Chondrocyte (in vitro differentiated cells): ENCODE data around the gene APOA1. TPM values are rescaled to one million over a fixed set of nuclear protein-coding genes. Genes with fewer than 3 reads are reported as not detected.

Experiments
- DNase-seq: peaks from one replicate; pipeline ENCODE4 v3.0.0; 2021; ENCODE audit warnings: mixed read lengths, low spot score
- H3K27ac Mint-ChIP-seq: one replicate; pipeline ENCODE4 v1.8.0; 2021; ENCODE audit warnings: mild to moderate bottlenecking, moderate library complexity, mixed read lengths; ENCODE audit not compliant: unreplicated experiment
- H3K27me3 Mint-ChIP-seq: 2 replicates; pipeline ENCODE4 v1.8.0; 2021; ENCODE audit warnings: low read depth, mixed read lengths
- H3K36me3 Mint-ChIP-seq: 2 replicates; pipeline ENCODE4 v1.8.0; 2021; ENCODE audit warnings: low read depth, mixed read lengths
- H3K4me1 Mint-ChIP-seq: 2 replicates; pipeline ENCODE4 v1.8.0; 2021; ENCODE audit warnings: low read depth, mild to moderate bottlenecking, mixed read lengths
- H3K4me3 Mint-ChIP-seq: one replicate; pipeline ENCODE4 v1.8.0; 2021; ENCODE audit warnings: mild to moderate bottlenecking, moderate library complexity, mixed read lengths; ENCODE audit not compliant: unreplicated experiment
- H3K9me3 Mint-ChIP-seq: 2 replicates; pipeline ENCODE4 v1.8.0; 2021; ENCODE audit warnings: low read depth, mixed read lengths
- total RNA-seq: library from RNA; stranded (reverse); gene quantifications from 3 replicates; pipeline ENCODE4 v1.2.1, GENCODE V29; 2021
- TF ChIP-seq, protein P1 (sequence below): fragments of 200-600 bp; sonication (generic); IDR thresholded peaks from 2 replicates; pipeline ENCODE4 v1.5.0; 2021; ENCODE audit warnings: antibody characterized with exemption, mild to moderate bottlenecking, moderate library complexity

APOA1 gene
- total RNA-seq, 1 donor from 2014 or later: not detected

DNA sequence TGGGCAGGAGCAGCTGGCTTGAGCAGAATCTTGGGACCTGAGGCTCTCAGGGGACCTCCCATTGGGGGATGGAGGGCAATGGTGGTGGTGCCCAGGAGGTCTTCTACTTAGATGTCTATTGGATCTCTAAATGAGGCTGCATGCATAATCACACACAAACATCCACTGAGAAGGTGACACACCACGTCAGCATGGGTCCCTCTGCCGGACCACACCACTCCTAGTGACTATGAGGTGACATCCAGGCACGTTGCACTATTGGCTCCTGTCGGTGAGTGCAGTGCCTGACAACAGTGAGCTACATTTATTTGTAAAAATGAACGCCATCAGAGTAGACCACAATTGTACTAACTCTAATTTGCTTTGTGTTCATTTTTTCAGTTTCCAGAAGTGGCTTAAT, 12.0 kb downstream of the APOA1 start:
- Mint-ChIP-seq H3K27ac (no peak overlapping the region), H3K9me3 (no peaks in the 10 kb centered on the region), H3K4me1 (peaks cover 13% of the 10 kb centered on the region), H3K4me3 (no peak overlapping the region), H3K27me3 (no peaks in the 10 kb centered on the region), H3K36me3 (no peaks in the 10 kb centered on the region)
- no peak for DNase-seq
- TF ChIP-seq, protein P1, sequence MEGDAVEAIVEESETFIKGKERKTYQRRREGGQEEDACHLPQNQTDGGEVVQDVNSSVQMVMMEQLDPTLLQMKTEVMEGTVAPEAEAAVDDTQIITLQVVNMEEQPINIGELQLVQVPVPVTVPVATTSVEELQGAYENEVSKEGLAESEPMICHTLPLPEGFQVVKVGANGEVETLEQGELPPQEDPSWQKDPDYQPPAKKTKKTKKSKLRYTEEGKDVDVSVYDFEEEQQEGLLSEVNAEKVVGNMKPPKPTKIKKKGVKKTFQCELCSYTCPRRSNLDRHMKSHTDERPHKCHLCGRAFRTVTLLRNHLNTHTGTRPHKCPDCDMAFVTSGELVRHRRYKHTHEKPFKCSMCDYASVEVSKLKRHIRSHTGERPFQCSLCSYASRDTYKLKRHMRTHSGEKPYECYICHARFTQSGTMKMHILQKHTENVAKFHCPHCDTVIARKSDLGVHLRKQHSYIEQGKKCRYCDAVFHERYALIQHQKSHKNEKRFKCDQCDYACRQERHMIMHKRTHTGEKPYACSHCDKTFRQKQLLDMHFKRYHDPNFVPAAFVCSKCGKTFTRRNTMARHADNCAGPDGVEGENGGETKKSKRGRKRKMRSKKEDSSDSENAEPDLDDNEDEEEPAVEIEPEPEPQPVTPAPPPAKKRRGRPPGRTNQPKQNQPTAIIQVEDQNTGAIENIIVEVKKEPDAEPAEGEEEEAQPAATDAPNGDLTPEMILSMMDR: no peak

DNA sequence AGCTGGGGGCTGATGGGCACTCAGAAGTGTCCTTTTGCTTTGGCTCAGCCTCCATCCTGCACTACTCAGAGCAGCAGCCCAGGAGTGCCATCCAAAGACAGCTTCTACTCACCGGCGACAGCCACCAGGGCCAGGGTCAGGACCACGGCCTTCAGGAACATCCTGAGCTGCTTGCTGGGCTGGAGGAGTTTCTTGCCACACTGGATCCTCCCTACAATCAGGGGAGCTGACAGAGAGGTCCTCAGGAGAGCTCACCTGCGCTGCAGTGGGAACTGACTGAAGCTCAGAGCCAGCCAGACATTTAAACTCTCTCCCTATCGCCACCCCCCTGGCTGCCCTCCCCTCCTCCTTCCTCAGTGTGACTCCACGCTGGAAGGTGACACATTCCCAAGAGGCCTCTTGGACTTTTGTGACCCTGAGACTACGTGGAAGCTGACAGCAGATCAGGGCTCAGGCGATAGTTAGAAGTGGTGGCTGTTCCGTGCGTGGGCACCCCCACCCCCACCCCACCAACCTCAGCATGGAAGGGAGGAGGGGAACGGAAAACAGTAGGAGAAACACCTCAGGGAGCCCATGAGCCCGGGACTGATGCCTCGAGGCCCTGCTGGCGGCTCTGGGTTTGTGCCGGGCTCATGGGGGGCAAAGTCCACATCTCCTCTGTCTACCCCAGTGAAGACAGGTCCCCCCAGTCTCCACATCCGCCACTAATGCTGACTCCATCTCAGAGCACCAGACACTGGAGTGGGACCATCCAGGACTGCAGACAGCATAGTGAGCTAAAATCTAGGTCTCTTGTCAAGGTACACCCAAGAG, 14.2 kb downstream of the APOA1 start, which contains the start of gene APOA4:
TSS of gene APOA4 (minus strand) at position 274 of the 813 bp plus-strand sequence. CDS start at position 161, 113 bp downstream.
- TF ChIP-seq, protein P1: no peak
- Mint-ChIP-seq H3K36me3 (no peaks in the 10 kb centered on the region), H3K9me3 (no peaks in the 10 kb centered on the region), H3K27ac (no peak within 1 kb of the TSS), H3K27me3 (no peaks in the 10 kb centered on the region), H3K4me1 (no peaks in the 10 kb centered on the region), H3K4me3 (no peak within 1 kb of the TSS)
- no peak for DNase-seq

DNA sequence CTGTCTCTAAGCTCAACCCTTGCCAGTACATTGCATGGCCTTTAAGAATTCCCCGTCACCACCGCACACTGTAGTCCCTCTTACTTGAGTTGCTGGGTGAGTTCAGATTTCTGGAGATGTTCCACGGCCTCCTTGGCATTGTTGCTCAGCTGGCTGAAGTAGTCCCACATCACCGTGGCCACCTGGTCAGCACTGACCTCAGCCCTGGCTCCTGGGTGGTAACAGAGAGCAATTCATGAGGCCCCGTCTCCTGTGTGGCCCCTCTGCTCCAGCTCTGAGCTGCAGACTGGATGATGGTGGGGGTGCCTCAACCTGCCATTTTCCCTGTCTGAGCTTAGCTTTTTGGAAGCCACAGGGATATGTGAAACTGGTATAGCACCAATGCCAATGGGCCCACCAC, 14.8 kb downstream of the APOA1 start:
- H3K27me3 Mint-ChIP-seq: no peaks in the 10 kb centered on the region

DNA sequence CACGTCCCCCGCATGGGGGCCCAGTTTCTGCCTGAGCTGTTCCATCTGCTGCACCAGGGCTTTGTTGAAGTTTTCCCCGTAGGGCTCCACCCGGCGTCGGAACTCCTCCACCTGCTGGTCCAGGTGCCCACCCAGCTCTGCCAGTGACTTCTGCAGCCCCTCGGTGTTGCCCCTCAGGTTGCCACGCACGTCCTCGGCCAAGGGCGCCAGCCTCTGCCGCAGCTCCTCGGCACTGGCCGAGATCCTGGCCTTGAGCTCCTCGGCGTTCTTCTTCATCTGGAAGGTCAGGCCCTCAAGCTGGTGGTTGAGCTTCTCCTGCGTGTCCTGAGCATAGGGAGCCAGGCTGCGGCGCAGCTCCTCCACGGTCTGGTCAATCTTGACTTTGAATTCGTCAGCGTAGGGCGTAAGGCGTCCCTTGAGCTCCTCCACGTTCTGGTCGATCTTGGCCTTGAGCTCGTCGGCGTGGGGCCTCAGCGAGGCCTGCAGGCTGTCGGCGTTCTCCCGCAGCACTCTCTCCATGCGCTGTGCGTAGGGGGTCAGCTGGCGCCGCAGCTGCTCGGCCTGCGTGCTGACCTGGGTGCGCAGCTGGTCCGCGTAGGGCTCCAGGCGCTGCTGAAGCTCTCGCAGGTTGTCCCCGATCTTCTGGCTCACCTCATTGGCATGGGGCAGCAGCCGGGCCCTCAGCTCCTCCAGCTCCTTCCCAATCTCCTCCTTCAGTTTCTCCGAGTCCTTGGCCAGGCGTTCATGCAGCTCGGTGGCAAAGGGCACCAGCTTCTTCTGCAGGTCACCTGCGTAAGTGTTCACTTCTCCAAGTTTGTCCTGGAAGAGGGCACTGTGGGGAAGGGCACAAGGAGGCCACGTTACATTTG, 16.1 kb downstream of the APOA1 start:
- H3K36me3 Mint-ChIP-seq: no peaks in the 10 kb centered on the region
- H3K9me3 Mint-ChIP-seq: no peaks in the 10 kb centered on the region
- no peak overlapping the region for H3K4me3 Mint-ChIP-seq
- no peaks in the 10 kb centered on the region for H3K27me3 Mint-ChIP-seq
- H3K27ac Mint-ChIP-seq: no peak overlapping the region
- H3K4me1 Mint-ChIP-seq: no peaks in the 10 kb centered on the region
- DNase-seq: no peak
- TF ChIP-seq, protein P1: no peak

More for the DNA sequence above, 14.8 kb downstream of the APOA1 start:
- Mint-ChIP-seq H3K9me3 (no peaks in the 10 kb centered on the region), H3K4me1 (no peaks in the 10 kb centered on the region), H3K4me3 (no peak overlapping the region), H3K36me3 (no peaks in the 10 kb centered on the region), H3K27ac (no peak overlapping the region)
- TF ChIP-seq, protein P1: no peak
- DNase-seq: no peak

DNA sequence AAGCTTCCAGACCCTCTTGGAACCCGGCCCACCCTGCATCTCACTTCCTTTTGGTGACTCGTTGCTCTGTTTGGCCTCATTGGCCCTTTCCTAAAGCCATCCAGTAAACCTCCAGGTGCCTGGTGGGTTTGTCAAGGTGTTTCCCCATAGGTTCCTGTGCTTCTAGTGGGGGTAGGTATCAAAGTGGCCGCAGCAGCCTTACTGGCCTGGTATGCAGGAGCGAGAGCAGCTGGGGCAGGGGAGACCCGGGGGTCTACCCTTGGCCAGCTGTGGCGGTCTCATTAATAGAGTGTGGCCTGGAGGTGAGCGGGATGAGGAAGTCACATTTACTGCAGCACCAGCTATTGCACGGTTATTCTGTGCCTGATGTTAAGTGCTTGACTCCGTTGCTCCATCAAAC, 18.4 kb downstream of the APOA1 start:
- no peak for DNase-seq
- Mint-ChIP-seq H3K36me3 (no peaks in the 10 kb centered on the region), H3K9me3 (no peaks in the 10 kb centered on the region), H3K4me1 (no peaks in the 10 kb centered on the region), H3K27ac (no peak overlapping the region), H3K27me3 (no peaks in the 10 kb centered on the region), H3K4me3 (no peak overlapping the region)
- TF ChIP-seq, protein P1: no peak
